ENCODE results near the gene IQCH. TPM values are rescaled to one million over a fixed set of nuclear protein-coding genes. Genes with fewer than 3 reads are reported as not detected.

IQCH gene
- total RNA-seq, 4 donors from 2014 or later, result 9.6 to 13.7 (median 11.8) TPM

DNA sequence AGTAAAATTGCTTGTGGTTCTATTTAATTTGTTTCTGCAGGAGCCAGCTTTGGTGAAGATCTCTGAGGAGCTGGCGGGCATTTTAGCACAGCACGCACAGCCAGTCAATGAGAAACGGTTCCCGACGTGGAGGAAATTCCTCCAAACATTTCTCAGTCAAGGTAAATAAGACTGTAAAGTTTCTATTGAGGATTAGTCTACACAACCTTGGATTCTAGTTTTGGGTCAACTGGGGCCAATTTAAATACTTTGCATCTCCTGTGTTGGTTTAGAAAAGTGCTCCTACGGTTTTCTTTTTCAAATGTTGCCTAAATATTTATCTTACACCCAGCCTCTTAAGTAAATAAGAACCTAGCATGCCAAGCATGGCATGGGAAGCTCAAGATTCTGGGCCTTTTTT is 162.3 kb downstream of the IQCH start:
- peak; percentile 17 to 25 for DNase-seq
- Histone ChIP-seq H3K9me3 (no peaks in the 10 kb centered on the region), H3K36me3 (no peaks in the 10 kb centered on the region), H3K4me3 (replicated peaks in 1 of 3) (no peak overlapping the region), H3K27me3 (no peaks in the 10 kb centered on the region), H3K27ac (peak overlapping the region; percentile 40 to 73 (median 69)), H3K4me1 (peaks cover 49 to 56% of the 10 kb centered on the region in 2 donors)
- 36 to 66% methylated on average over 6 of the region's 6 CpGs for WGBS, 2 donors
- TF ChIP-seq, protein P1, sequence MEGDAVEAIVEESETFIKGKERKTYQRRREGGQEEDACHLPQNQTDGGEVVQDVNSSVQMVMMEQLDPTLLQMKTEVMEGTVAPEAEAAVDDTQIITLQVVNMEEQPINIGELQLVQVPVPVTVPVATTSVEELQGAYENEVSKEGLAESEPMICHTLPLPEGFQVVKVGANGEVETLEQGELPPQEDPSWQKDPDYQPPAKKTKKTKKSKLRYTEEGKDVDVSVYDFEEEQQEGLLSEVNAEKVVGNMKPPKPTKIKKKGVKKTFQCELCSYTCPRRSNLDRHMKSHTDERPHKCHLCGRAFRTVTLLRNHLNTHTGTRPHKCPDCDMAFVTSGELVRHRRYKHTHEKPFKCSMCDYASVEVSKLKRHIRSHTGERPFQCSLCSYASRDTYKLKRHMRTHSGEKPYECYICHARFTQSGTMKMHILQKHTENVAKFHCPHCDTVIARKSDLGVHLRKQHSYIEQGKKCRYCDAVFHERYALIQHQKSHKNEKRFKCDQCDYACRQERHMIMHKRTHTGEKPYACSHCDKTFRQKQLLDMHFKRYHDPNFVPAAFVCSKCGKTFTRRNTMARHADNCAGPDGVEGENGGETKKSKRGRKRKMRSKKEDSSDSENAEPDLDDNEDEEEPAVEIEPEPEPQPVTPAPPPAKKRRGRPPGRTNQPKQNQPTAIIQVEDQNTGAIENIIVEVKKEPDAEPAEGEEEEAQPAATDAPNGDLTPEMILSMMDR (IDR thresholded peaks at IDR 0.05), result no peak
- TF ChIP-seq POLR2A (IDR thresholded peaks at IDR 0.05), result no peak
- intact Hi-C loops (cut with DNase I), result no loop called here

DNA sequence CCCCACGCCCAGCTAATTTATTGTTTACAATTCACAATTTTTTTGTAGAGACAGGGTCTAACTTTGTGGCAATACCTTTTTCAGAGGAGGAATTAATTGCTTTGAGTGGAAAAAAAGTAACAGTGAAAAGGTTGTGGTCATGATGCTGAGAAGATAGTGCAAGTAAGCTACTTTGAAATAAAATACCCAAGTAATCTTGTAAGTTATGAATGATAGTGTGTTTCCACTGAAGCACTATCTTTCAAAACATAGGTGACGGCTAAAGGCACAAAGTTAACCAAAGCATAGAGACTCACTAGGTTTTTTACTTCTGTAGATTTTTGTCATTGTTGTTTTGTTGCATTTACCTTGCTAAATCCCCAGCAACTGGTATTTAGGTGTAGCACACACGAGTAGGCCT is 165.1 kb downstream of the IQCH start:
- no peak overlapping the region for H3K4me3 ChIP-seq (replicated peaks in 1 of 3)
- intact Hi-C loops (cut with DNase I), result no loop called here
- WGBS, 2 donors, result 71 to 82% methylated on average over 3 of the region's 3 CpGs
- H3K4me1 ChIP-seq, result peaks cover 31 to 35% of the 10 kb centered on the region in 2 donors
- DNase-seq, result no peak
- no peaks in the 10 kb centered on the region for H3K36me3 ChIP-seq
- TF ChIP-seq, protein P1 (IDR thresholded peaks at IDR 0.05), result no peak
- no peak for TF ChIP-seq POLR2A (IDR thresholded peaks at IDR 0.05)
- peak overlapping the region in 2 of 3 donors; percentile 37 to 38 for H3K27ac ChIP-seq
- no peaks in the 10 kb centered on the region for H3K27me3 ChIP-seq
- H3K9me3 ChIP-seq, result no peaks in the 10 kb centered on the region

DNA sequence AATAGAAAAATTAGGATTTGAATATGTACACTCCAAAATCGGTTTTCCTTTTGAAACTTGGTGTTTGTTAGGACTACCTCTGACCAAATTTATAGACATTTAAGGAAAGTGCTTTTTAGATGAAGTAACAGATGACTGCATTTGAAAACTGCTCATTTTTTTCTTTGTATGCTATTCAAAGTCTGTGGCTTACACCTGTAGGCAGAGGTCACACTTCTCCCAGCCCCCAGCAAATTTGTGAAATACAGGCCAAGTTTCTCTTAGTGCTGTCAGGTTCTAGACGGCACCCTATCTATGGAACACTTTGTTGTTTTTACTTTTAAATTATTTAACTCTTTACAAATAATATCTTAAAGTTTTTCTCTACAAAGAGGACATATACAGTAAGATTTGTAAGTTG is 165.6 kb downstream of the IQCH start:
- Histone ChIP-seq H3K27me3 (no peaks in the 10 kb centered on the region), H3K9me3 (no peaks in the 10 kb centered on the region), H3K4me1 (peaks cover 27 to 32% of the 10 kb centered on the region in 2 donors), H3K4me3 (replicated peaks in 1 of 3) (no peak overlapping the region), H3K27ac (peak overlapping the region in 2 of 3 donors; percentile 37 to 38), H3K36me3 (no peaks in the 10 kb centered on the region)
- WGBS, 2 donors, result 46 to 59% methylated on average over 2 of the region's 2 CpGs
- intact Hi-C loops (cut with DNase I), result no loop called here
- TF ChIP-seq, protein P1 (IDR thresholded peaks at IDR 0.05), result no peak
- no peak for TF ChIP-seq POLR2A (IDR thresholded peaks at IDR 0.05)
- no peak for DNase-seq

DNA sequence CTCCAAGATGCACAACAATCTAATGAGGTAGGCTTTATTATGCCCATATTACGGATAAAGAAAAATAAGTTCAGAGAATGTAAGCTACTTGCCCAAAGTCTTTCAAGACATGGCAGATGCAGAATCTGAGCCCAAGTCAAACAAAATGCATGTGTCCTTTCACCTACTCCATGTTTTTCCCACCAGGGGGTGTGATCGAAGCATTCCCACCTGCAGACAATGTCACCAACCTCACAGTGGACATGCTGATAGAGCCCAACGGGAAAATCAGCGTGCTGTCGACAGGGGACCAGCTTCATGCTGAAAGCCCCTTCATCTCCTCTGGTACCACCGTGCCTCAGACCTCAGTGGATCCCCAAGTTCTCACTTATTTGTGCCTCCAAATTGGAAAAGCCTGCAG is 166.5 kb downstream of the IQCH start:
- H3K27ac ChIP-seq, result no peak overlapping the region
- no peaks in the 10 kb centered on the region for H3K36me3 ChIP-seq
- no peaks in the 10 kb centered on the region for H3K9me3 ChIP-seq
- 91 to 92% methylated on average over 6 of the region's 6 CpGs for WGBS, 2 donors
- DNase-seq, result no peak
- H3K27me3 ChIP-seq, result no peaks in the 10 kb centered on the region
- H3K4me3 ChIP-seq (replicated peaks in 1 of 3), result no peak overlapping the region
- intact Hi-C loops (cut with DNase I), result no loop called here
- H3K4me1 ChIP-seq, result peaks cover 19 to 23% of the 10 kb centered on the region in 2 donors
- TF ChIP-seq, protein P1 (IDR thresholded peaks at IDR 0.05), result no peak
- TF ChIP-seq POLR2A (IDR thresholded peaks at IDR 0.05), result no peak

DNA sequence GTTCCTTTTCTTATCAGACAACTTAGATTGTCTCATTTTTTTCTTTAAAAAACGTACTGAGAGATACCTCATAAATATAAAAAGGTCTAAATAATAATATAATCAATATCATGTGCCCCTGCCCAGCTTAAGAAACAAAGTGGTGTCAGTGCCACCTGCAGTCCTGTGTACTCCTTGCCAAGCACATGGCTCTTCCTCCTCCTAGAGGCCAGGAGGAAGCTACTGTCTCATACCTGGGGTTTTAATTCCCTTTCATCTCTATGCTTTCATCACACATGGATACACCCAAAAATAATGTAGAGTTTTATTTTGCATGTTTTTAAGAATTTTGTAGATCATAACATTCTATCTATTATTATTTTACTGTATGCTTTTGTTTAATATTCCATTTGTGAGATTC is 167.7 kb downstream of the IQCH start:
- no peak for TF ChIP-seq POLR2A (IDR thresholded peaks at IDR 0.05)
- TF ChIP-seq, protein P1 (IDR thresholded peaks at IDR 0.05), result no peak
- DNase-seq, result no peak
- Histone ChIP-seq H3K27ac (no peak overlapping the region), H3K9me3 (no peaks in the 10 kb centered on the region), H3K27me3 (no peaks in the 10 kb centered on the region), H3K4me3 (replicated peaks in 1 of 3) (no peak overlapping the region), H3K4me1 (peaks cover 7 to 14% of the 10 kb centered on the region in 2 donors), H3K36me3 (no peaks in the 10 kb centered on the region)
- intact Hi-C loops (cut with DNase I), result no loop called here
- WGBS, 2 donors, result 84 to 86% methylated on average over 1 of the region's 1 CpG

Measured in thyroid gland (tissue), 4 donors.